ENCODE data around the gene KLK12. TPM values are rescaled to one million over a fixed set of nuclear protein-coding genes. Genes with fewer than 3 reads are reported as not detected.

KLK12 gene
- total and polyA plus RNA-seq, 7 donors, result not detected

- Histone ChIP-seq H3K4me1 (no peaks in the 10 kb centered on the region), H3K4me3 (no peak overlapping the region), H3K9me3 (no peaks in the 10 kb centered on the region), H3K27ac (no peak overlapping the region), H3K27me3 (ENCODE audit: insufficient read depth in 3 of 3, low read length in 2 of 3) (peaks cover 0 to 12% (median 5%) of the 10 kb centered on the region in 3 donors), H3K36me3 (ENCODE audit: insufficient read depth in 1 of 2, low read depth in 1 of 2) (no peaks in the 10 kb centered on the region)
- DNase-seq, result no peak
- ATAC-seq, result no peak
- intact Hi-C loops (cut with DNase I), result no loop called here
- TF ChIP-seq, protein P1, sequence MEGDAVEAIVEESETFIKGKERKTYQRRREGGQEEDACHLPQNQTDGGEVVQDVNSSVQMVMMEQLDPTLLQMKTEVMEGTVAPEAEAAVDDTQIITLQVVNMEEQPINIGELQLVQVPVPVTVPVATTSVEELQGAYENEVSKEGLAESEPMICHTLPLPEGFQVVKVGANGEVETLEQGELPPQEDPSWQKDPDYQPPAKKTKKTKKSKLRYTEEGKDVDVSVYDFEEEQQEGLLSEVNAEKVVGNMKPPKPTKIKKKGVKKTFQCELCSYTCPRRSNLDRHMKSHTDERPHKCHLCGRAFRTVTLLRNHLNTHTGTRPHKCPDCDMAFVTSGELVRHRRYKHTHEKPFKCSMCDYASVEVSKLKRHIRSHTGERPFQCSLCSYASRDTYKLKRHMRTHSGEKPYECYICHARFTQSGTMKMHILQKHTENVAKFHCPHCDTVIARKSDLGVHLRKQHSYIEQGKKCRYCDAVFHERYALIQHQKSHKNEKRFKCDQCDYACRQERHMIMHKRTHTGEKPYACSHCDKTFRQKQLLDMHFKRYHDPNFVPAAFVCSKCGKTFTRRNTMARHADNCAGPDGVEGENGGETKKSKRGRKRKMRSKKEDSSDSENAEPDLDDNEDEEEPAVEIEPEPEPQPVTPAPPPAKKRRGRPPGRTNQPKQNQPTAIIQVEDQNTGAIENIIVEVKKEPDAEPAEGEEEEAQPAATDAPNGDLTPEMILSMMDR (IDR thresholded peaks at IDR 0.05), result no peak
- 52 to 62% (median 61%) methylated on average over 42 of the region's 42 CpGs for WGBS, 3 donors
Measured at GRCh38 chr19:51002542-51003311, 32.1 kb downstream of the KLK12 start.

DNA sequence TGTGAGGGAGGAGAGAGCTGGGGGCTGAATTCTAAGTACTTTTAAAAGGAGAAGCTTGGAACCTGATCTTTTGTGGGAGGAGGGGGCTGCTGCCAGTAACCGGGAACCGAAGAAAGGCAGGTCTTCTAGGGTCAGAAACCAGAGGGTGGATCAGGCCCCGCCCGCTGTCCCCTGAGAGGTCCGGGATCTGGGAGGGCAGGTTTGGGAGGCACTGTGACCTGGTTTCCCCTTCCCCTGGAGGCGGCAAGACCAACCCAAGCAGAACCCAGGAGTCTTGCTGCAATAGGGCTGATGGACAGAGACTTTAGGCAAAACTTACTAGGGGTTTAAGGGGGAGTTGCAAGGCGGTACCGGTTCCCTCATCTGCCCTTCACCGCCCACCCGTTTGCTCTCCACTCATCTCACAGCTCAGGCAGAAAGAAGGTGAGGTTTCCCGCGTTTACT, 32.7 kb downstream of the KLK12 start:
- ATAC-seq, result no peak
- intact Hi-C loops (cut with DNase I), result no loop called here
- H3K27me3 ChIP-seq (ENCODE audit: insufficient read depth in 3 of 3, low read length in 2 of 3), result peaks cover 0 to 12% (median 5%) of the 10 kb centered on the region in 3 donors

GRCh38 chr19:51001515-51001914, 33.3 kb downstream of the KLK12 start, which contains the start of gene KLK8:
Gene KLK8 (minus strand): TSS chr19:51001604. CDS start chr19:51001167, 437 bp downstream.
- ATAC-seq, result no peak
- Histone ChIP-seq H3K36me3 (ENCODE audit: insufficient read depth in 1 of 2, low read depth in 1 of 2) (no peaks in the 10 kb centered on the region), H3K4me1 (no peaks in the 10 kb centered on the region), H3K4me3 (no peak within 1 kb of the TSS), H3K27ac (no peak within 1 kb of the TSS), H3K27me3 (ENCODE audit: insufficient read depth in 3 of 3, low read length in 2 of 3) (peaks cover 0 to 12% (median 5%) of the 10 kb centered on the region in 3 donors), H3K9me3 (no peaks in the 10 kb centered on the region)
- TF ChIP-seq, protein P1 (IDR thresholded peaks at IDR 0.05), result no peak
- intact Hi-C loops (cut with DNase I), result no loop called here
- WGBS, 3 donors, result 16 to 26% (median 26%) methylated on average over 7 of the region's 7 CpGs
- no peak for DNase-seq

More for the DNA sequence above, 32.7 kb downstream of the KLK12 start:
- H3K36me3 ChIP-seq (ENCODE audit: insufficient read depth in 1 of 2, low read depth in 1 of 2), result no peaks in the 10 kb centered on the region
- H3K4me1 ChIP-seq, result no peaks in the 10 kb centered on the region
- 30 to 37% (median 31%) methylated on average over 12 of the region's 12 CpGs for WGBS, 3 donors
- no peak for DNase-seq
- no peak overlapping the region for H3K4me3 ChIP-seq
- H3K27ac ChIP-seq, result no peak overlapping the region
- no peaks in the 10 kb centered on the region for H3K9me3 ChIP-seq
- TF ChIP-seq, protein P1 (IDR thresholded peaks at IDR 0.05), result no peak

DNA sequence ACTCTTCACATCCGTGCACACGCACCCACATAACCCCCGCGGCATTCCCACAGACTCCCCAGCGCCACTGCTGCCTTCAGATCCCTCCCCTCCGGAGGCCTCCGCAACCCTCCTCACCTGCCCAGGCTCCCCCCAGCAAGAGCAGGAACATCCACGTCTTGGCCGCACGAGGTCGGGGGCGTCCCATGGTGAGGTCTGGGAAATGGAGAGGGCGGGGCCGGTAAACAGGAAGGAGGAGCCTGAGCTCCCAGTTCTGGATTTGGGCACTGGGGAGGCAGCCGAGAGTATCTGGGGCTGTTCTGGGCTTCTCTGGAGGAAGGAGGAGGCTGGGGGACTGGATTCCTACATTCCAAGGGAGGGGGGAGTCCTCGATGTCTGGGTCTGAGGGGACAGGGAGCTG, 33.8 kb downstream of the KLK12 start:
- DNase-seq (no peak), ATAC-seq (no peak)
- intact Hi-C loops (cut with DNase I), result no loop called here

More for the DNA sequence above, 33.8 kb downstream of the KLK12 start:
- Histone ChIP-seq H3K27me3 (ENCODE audit: insufficient read depth in 3 of 3, low read length in 2 of 3) (peaks cover 0 to 12% (median 5%) of the 10 kb centered on the region in 3 donors), H3K9me3 (no peaks in the 10 kb centered on the region), H3K4me3 (no peak overlapping the region), H3K27ac (no peak overlapping the region), H3K4me1 (no peaks in the 10 kb centered on the region), H3K36me3 (ENCODE audit: insufficient read depth in 1 of 2, low read depth in 1 of 2) (no peaks in the 10 kb centered on the region)
- TF ChIP-seq, protein P1 (IDR thresholded peaks at IDR 0.05), result no peak
- WGBS, 3 donors, result 27 to 34% (median 33%) methylated on average over 16 of the region's 16 CpGs
